ENCODE data around the gene ITGA2B. TPM values are rescaled to one million over a fixed set of nuclear protein-coding genes. Genes with fewer than 3 reads are reported as not detected.

ITGA2B gene
- total and polyA plus RNA-seq, 2 of the 13 experiments (the other 11 are each of a cell fraction or from before 2014, with no cell fraction given), result 0.38 to 1.1 TPM

DNA sequence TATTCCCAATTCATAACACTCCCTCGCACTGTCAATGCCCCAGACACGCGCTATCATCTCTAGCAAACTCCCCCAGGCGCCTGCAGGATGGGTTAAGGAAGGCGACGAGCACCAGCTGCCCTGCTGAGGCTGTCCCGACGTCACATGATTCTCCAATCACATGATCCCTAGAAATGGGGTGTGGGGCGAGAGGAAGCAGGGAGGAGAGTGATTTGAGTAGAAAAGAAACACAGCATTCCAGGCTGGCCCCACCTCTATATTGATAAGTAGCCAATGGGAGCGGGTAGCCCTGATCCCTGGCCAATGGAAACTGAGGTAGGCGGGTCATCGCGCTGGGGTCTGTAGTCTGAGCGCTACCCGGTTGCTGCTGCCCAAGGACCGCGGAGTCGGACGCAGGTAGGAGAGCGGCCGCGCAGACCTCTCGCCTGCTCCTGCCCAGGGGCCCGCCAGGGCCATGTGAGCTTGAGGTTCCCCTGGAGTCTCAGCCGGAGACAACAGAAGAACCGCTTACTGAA is 44.5 kb downstream of the ITGA2B start, which contains the start of gene GRN (continued):
- TF ChIP-seq ZNF513 (CRISPR knock-in tag; conservative IDR thresholded peaks at IDR 0.05) (no peak), ZNF12 (CRISPR knock-in tag; IDR thresholded peaks at IDR 0.05) (no peak; the same call in 1 of the 2 replicates), XBP1 (CRISPR knock-in tag; IDR thresholded peaks at IDR 0.05) (no peak), CHD4 (IDR thresholded peaks at IDR 0.05; ENCODE audit: borderline replicate concordance, low read length) (no peak), ZNF337 (CRISPR knock-in tag; IDR thresholded peaks at IDR 0.05; ENCODE audit: borderline replicate concordance, low read depth) (no peak), ZFP82 (CRISPR knock-in tag; IDR thresholded peaks at IDR 0.05; ENCODE audit: borderline replicate concordance) (no peak), ZNF33A (CRISPR knock-in tag; IDR thresholded peaks at IDR 0.05; ENCODE audit: borderline replicate concordance) (no peak), NRL (CRISPR knock-in tag; IDR thresholded peaks at IDR 0.05; ENCODE audit: borderline replicate concordance) (no peak), EZH2 (conservative IDR thresholded peaks at IDR 0.05; ENCODE audit: low read depth, low read length) (no peak)
- TF ChIP-seq, protein P1, sequence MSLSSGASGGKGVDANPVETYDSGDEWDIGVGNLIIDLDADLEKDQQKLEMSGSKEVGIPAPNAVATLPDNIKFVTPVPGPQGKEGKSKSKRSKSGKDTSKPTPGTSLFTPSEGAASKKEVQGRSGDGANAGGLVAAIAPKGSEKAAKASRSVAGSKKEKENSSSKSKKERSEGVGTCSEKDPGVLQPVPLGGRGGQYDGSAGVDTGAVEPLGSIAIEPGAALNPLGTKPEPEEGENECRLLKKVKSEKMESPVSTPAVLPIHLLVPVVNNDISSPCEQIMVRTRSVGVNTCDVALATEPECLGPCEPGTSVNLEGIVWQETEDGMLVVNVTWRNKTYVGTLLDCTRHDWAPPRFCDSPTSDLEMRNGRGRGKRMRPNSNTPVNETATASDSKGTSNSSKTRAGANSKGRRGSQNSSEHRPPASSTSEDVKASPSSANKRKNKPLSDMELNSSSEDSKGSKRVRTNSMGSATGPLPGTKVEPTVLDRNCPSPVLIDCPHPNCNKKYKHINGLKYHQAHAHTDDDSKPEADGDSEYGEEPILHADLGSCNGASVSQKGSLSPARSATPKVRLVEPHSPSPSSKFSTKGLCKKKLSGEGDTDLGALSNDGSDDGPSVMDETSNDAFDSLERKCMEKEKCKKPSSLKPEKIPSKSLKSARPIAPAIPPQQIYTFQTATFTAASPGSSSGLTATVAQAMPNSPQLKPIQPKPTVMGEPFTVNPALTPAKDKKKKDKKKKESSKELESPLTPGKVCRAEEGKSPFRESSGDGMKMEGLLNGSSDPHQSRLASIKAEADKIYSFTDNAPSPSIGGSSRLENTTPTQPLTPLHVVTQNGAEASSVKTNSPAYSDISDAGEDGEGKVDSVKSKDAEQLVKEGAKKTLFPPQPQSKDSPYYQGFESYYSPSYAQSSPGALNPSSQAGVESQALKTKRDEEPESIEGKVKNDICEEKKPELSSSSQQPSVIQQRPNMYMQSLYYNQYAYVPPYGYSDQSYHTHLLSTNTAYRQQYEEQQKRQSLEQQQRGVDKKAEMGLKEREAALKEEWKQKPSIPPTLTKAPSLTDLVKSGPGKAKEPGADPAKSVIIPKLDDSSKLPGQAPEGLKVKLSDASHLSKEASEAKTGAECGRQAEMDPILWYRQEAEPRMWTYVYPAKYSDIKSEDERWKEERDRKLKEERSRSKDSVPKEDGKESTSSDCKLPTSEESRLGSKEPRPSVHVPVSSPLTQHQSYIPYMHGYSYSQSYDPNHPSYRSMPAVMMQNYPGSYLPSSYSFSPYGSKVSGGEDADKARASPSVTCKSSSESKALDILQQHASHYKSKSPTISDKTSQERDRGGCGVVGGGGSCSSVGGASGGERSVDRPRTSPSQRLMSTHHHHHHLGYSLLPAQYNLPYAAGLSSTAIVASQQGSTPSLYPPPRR (CRISPR knock-in tag; IDR thresholded peaks at IDR 0.05; ENCODE audit: borderline replicate concordance), result no peak
- TF ChIP-seq, protein P2, sequence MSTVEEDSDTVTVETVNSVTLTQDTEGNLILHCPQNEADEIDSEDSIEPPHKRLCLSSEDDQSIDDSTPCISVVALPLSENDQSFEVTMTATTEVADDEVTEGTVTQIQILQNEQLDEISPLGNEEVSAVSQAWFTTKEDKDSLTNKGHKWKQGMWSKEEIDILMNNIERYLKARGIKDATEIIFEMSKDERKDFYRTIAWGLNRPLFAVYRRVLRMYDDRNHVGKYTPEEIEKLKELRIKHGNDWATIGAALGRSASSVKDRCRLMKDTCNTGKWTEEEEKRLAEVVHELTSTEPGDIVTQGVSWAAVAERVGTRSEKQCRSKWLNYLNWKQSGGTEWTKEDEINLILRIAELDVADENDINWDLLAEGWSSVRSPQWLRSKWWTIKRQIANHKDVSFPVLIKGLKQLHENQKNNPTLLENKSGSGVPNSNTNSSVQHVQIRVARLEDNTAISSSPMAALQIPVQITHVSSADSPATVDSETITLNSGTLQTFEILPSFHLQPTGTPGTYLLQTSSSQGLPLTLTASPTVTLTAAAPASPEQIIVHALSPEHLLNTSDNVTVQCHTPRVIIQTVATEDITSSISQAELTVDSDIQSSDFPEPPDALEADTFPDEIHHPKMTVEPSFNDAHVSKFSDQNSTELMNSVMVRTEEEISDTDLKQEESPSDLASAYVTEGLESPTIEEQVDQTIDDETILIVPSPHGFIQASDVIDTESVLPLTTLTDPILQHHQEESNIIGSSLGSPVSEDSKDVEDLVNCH (CRISPR knock-in tag; IDR thresholded peaks at IDR 0.05), result no peak
- TF ChIP-seq, protein P3, sequence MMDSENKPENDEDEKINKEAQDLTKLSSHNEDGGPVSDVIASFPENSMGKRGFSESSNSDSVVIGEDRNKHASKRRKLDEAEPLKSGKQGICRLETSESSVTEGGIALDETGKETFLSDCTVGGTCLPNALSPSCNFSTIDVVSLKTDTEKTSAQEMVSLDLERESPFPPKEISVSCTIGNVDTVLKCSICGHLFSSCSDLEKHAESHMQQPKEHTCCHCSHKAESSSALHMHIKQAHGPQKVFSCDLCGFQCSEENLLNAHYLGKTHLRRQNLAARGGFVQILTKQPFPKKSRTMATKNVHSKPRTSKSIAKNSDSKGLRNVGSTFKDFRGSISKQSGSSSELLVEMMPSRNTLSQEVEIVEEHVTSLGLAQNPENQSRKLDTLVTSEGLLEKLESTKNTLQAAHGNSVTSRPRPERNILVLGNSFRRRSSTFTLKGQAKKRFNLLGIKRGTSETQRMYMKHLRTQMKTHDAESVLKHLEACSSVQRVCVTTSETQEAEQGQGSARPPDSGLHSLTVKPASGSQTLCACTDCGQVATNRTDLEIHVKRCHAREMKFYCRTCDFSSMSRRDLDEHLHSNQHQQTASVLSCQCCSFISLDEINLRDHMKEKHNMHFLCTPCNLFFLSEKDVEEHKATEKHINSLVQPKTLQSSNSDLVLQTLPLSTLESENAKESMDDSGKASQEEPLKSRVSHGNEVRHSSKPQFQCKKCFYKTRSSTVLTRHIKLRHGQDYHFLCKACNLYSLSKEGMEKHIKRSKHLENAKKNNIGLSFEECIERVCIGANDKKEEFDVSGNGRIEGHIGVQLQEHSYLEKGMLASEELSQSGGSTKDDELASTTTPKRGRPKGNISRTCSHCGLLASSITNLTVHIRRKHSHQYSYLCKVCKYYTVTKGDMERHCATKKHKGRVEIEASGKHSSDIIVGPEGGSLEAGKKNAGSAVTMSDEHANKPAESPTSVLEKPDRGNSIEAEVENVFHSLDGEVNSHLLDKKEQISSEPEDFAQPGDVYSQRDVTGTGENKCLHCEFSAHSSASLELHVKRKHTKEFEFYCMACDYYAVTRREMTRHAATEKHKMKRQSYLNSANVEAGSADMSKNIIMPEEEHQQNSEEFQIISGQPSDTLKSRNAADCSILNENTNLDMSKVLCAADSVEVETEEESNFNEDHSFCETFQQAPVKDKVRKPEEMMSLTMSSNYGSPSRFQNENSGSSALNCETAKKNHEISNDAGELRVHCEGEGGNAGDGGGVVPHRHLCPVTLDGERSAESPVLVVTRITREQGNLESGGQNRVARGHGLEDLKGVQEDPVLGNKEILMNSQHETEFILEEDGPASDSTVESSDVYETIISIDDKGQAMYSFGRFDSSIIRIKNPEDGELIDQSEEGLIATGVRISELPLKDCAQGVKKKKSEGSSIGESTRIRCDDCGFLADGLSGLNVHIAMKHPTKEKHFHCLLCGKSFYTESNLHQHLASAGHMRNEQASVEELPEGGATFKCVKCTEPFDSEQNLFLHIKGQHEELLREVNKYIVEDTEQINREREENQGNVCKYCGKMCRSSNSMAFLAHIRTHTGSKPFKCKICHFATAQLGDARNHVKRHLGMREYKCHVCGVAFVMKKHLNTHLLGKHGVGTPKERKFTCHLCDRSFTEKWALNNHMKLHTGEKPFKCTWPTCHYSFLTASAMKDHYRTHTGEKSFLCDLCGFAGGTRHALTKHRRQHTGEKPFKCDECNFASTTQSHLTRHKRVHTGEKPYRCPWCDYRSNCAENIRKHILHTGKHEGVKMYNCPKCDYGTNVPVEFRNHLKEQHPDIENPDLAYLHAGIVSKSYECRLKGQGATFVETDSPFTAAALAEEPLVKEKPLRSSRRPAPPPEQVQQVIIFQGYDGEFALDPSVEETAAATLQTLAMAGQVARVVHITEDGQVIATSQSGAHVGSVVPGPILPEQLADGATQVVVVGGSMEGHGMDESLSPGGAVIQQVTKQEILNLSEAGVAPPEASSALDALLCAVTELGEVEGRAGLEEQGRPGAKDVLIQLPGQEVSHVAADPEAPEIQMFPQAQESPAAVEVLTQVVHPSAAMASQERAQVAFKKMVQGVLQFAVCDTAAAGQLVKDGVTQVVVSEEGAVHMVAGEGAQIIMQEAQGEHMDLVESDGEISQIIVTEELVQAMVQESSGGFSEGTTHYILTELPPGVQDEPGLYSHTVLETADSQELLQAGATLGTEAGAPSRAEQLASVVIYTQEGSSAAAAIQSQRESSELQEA (CRISPR knock-in tag; IDR thresholded peaks at IDR 0.05; ENCODE audit: not compliant biosample characterization), result no peak
